HG02840 (cell line): ENCODE data around the gene TWSG1.
A peak's percentile ranks its signal among the peaks of the same experiment; 100 is the strongest.

Source experiments
- ATAC-seq: cut with Tn5 transposase; IDR thresholded peaks from one replicate; pipeline ENCODE4 v1.9.1; 2021; ENCODE audit warnings: mild to moderate bottlenecking, moderate library complexity, moderate number of reproducible peaks; ENCODE audit not compliant: unreplicated experiment, low FRiP score

The TWSG1 gene

DNA sequence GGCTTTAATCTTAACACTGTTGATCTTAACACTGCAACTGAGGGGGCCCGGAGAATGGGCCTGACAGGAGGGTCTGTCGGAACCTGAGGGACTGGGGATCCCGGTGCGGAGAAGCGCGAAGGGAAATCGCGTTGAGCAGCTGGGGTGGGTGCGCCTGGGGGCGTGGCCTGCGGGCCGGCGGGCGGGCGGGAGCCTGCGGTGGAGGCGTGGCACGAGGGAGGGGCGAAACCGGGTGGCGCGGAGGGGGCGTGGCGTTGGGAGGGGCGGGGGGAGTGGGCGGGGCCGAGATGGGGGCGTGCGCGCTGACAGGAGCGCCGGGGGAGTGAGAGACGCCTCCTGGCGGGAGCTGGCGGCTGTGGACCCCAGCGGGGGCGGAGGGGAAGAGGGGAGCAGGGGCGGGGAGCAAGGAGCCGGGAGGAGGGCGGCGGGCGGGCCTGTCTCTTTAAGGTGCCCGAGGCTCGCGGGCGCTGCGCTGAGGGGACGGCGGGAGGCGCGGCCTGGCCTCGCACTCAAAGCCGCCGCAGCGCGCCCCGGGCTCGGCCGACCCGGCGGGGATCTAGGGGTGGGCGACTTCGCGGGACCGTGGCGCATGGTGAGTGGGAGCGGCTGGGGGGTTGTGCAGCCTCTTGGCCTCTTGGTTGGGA is at the start of gene TWSG1:
TWSG1 (plus strand) TSS at position 445 of the 644 bp plus-strand sequence. CDS start 2,457 bp downstream, outside the sequence.
- ATAC-seq = peak; percentile 79

DNA sequence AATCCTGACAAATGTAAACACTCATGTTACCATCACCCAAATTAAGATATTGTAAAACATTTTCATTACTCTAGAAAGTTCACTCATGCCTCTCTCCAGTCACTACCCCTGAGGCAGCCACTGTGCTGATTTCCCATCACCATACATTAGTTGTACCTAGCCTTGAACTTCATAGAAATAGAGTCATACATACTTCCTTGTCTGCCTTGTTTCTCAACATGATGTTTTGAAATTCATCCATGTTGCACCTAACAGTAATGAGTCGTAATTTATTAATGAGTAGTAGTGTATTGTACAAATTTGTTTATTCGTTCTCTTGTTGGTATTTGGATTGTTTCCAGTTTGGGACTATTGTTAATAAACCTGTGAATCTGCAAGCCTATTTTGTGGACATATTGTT is 49.0 kb upstream of the TWSG1 start:
- no peak for ATAC-seq

DNA sequence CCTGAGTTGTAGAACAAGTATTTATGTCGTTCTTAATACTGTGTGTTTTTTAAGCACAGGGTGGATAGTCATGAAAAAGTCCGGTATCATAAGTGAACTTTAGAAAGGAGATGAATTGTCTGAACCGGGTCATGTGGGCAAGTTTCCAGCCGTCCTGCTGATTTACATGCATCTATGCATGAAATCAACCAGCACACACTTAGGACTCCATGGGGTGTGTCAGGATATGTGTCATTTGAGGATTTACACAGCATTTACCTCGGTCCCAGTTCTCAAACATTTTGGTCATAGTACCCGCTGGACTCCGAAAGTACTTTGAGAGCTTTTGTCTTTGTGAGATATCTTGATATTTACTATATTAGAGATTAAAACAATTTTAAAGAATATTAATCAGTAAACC is 47.5 kb upstream of the TWSG1 start:
- no peak for ATAC-seq

DNA sequence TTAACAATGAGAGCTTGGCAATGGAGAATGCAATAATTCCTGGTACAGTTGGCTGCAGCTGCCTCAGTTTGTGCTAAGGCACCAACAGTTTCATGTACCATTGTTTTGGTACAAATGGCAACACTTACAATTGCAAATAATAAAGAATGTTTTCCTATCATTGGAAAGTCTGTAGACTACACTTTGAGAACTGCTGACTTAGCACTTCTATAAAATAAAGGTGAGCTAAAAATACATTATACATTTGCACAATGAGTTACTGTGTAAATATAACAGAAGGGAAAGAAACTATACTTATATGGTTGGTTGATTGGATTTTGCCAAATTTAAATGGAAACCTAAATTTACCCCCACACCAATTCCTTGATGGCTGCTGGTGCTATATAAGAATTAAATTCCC is 44.9 kb upstream of the TWSG1 start:
- ATAC-seq = no peak

DNA sequence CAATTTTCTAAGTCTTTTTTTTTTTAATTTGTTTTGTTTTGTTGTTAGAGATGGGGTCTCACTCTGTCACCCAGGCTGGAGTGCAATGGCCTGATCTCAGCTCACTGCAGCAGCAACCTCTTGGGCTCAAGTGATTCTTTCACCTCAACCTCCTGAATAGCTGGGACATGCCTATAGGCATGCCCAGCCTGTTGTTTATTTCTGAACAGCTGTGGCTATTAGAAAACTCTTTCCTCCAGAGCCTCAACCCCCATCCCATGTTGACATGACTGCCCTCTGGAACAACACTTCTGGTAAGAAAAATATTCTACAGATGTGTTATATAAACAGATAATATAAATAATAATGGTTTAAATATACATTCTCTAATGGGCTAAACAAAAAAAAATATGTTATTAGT is 44.4 kb upstream of the TWSG1 start:
- ATAC-seq = no peak

DNA sequence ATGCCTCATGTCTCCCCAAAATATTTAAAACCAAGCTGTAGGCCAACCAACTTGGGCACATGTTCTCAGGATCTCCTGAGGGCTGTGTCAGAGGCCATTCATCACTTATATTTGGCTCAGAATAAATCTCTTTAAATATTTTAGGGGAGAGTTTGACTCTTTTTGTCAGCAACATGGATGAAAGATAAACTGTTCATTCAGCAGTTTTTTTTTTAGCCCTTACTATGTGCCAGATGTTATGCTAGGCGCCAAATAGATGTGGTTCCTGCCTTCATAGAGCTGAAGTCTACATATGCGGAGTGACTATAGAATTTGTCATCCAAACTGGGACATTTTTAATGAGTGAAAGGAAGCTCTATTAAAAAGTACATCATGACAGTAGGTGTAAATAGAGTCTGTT is 42.5 kb upstream of the TWSG1 start:
- ATAC-seq = no peak

DNA sequence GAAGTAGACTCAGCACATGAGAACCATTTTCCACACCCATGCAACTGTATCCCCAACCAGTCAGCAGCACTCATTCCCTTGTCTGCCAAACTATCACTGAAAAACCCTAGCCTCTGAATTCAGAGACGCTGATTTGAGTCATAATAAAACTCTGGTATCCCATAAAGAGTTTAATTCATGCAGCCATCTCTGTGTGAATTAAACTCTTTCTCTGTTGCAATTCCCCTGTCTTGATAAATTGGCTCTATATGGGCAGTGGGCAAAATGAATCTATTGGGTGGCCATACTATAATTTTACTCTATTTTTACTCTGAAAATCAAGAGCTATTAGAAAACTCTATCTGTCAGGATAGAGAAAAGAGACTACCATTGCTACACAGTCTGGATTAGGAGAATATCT is 40.6 kb upstream of the TWSG1 start:
- ATAC-seq = no peak

DNA sequence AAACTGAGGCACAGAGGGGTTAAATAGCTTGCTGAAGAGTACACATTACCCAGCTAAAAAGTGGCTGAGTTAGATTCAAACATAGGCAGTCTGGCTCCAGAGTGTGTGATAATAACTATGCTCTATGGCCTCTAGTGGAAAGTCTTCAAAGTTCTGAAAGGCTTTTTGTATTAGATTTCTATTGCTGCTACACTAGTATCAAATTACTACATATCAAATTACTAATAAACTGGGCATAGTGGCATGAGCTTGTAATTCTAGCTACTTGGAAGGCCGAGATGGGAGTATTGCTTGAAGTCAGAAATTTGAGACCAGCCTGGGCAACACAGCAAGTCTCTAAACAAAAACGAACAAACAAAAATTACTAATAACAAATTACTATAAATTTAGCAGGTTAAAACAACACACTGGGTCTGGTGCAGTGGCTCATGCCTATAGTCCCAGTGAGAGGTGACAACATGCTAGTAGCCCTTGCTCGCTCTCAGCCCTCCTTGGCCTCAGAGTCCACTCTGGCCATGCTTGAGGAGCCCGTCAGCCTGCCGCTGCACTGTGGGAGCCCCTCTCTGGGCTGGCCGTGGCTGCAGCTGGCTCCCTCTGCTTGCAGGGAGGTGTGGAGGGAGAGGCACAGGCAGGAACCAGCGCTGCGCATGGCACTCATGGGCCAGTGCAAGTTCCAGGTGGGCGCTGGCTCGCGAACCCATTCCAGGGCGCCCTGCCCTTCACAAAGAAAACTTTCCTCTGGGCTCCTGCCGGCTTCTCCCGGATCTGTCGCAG is 38.2 kb upstream of the TWSG1 start:
- ATAC-seq = no peak

DNA sequence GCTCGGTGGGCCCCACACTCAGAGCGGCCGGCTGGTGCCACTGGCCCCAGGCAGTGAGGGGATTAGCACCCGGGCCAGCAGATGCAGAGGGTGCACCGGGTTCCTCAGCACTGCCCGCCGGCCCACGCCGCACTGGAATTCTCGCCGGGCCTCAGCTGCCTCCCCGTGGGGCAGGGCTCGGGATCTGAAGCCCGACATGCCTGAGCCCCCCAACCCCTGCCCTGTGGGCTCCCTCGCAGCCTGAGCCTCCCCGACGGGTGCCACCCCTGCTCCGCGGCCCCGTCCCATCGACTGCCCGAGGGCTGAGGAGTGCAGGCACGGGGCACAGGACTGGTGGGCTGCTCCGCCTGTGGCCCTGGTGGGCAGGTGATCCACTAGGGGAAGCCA is 37.6 kb upstream of the TWSG1 start:
- ATAC-seq = no peak

DNA sequence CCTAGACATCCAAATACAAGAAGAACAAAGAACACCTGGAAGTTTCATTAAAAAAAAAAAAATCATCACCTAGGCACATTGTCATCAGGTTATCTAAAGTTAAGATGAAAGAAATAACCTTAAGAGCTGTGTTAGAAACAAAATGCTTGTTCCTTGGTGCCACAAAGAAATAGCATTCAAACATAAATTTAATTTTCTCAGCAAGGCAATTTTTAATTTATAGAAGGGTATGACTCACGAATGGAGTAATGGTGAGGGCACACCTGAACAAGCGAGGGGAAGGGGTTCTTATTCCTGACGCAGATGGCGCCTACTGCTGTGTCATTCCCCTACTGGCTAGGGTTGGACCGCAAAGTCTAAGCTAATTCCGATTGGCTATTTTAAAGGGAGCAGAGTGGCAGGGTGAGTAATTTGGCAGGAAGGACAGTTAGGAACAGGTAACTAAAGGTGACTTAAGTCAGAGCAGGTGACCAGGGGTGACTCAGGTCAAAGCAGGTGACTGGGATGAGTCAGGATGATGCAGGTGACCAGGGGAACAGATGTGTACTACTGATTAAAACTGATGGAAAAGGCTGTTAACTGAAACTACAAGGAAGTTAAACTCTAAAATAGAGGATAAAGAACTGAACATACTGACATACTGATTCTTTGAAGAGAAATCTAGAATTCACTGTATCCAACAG is 30.0 kb upstream of the TWSG1 start:
- no peak for ATAC-seq

DNA sequence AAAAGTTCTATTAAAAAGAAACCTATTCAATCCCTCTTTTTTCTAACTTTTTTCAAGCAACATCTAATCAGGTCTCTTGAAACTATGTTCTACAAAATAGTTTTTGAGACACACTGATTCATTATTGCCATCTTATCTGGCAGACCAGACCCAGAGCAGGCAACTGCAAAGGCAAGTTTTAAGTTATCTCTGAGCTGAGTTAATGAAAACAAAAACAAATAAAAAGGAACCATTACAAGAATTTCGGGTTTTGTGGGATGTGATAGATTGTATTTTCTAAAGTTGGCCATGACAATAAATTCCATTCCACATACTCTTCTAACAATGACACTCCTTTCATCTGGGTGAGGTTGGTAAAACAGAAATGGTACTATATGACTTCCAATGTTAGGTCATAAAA is 15.2 kb upstream of the TWSG1 start:
- no peak for ATAC-seq

DNA sequence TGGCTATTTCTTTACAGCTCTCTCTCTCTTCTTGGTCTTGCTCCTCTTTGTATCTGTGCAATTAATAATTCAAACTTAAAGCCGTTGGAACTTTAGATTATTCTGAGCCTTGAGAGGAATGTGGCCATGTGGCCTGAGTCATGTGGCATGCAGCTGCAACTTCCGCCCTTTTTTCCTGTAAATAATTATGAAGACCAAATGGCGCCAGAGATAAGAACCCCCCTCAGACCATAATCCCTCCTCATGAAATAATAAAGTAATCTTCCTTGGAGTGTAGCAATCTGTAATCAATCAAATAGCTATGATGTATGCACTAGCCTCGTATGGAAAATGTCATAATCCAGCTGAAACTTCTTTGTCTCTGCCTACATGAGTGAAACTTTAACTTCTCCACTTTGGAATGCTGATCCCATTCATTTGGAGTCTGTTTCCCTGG is 13.5 kb upstream of the TWSG1 start:
- ATAC-seq = no peak

DNA sequence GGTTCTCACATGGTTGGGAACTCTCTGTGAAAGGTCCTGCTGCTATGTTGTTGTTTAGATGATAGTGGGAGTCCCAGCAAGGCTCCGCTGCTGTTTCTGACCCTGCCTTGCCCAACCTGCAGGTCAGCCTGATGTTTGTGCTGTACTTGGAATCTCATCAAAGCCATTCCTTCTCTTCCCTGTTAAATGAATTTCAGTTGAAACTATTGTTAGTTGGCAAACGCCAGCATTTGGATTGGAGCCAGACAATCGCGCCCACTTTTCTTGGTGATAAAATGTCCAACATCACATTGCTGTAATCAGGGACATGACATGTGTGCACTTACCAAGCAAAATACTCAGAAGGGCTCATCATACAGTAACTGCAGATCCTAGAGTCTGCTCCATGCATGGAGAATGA is 12.8 kb upstream of the TWSG1 start:
- no peak for ATAC-seq

DNA sequence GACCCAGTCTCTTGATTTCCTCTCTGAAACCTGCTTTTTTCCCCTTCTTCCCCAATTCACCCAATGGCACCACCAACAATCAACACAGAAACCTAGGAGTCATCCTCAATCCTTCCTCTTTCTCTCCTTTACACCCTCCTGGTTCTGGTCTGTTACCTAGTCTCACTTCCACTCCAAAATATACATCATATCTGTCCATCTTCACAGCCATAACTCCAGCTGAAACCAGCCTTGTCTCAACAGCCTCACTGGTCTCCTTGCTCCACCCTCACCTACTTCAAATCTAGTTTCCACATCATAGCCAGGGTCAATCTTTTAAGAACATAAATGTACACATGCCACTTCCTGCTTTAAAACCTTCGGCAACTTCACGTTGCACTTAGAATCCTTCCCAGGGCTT is 11.8 kb upstream of the TWSG1 start:
- no peak for ATAC-seq

DNA sequence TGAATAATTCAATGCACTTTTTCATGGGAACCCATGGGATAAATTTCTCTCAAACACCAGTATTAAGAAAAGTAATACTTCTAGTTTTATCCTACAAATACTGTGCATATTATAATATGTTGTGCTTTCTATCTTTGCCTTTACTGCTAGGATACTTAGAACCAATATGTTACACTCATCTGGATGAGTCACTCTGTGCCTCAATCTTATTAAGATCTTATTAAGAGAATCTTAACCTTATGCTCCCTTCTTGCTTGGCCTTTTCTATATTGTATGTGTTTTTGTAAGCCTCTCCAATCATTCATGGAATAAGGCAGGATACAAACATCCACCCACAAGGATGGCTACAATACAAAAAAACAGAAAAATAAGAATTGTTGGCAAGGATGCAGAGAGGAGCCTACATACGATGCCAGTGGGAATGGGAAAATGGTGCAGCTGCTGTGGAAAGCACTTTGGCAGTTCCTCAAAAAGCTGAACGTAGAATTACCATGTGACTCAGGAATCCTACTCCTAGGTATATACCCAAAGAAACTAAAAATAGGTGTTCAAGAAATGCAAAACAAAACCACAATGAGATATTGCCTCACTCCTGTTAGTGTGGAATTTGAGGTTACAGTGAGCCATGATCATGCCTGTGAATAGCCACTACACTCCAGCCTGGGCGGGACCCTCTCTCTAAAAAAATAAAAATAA is 10.7 kb upstream of the TWSG1 start:
- ATAC-seq = no peak

DNA sequence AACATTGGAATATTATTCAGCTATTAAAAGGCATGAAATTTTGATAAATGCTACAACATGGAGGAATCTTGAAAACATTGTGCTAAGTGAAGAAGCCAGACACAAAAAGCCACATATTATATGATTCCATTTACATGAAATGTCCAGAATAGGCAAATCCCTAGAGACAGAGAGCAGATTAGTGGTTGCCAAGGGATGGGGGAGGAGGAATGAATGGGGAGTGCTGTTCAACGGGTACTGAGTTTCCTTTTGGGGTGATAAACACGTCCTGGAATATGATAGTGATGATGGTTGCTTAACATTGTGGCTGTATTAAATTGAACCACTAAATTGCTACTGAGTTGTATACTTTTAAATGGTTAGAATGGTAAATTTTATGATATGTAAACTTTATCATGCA is 8.9 kb upstream of the TWSG1 start:
- no peak for ATAC-seq

DNA sequence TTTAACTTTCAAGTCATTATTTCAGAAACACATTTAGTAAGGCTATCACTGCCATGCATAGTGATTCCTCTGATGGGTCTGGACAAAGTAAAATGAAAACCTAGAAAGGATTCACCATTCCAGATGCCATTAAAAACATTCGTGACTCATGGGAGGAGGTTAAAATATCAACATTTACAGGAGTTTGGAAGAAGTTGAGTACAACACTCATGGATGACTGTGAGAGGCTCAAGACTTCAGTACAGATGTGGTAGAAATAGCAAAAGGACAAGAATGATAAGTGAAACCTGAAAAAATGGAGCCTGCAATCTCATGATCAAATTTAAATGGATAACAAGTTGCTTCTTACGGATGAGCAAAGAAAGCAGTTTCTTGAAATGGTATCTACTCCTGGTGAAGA is 5.8 kb upstream of the TWSG1 start:
- ATAC-seq = no peak

DNA sequence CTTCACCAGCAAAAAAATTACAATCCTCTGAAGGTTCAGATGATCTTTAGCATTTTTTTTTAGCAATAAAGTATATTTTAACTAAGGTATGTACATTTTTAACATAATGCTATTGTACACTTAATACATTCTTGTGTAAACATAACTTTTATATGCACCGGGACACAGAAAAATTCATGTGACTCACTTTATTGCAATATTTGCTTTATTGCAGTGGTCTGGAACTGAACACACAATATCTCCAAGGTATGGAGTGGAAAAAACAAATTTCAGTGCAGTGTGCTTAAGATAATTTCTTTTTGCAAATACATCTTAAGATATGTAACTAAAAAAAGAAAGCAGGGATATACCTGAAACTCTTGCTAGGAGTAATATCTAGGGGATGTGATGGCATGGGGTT is 5.1 kb upstream of the TWSG1 start:
- ATAC-seq = no peak

DNA sequence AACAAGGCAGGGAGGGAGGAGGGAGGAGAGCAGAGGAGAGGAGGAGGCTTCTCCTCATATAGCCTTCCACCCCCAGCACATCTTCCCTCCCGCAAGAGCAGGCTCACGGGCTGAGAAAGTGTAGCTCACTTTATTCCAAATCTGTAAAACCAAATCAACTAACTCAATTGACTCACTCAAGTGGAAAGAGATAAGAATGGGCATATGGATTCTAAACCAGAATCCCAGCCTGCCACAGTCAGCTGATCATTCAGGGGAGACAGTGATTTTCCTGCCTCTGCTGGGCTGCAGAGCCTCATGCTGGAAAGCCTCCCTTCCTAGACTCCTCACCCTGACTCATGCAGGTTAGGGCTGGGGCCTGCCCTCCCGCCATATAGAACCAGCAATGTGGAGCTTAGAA is 4.2 kb upstream of the TWSG1 start:
- no peak for ATAC-seq

DNA sequence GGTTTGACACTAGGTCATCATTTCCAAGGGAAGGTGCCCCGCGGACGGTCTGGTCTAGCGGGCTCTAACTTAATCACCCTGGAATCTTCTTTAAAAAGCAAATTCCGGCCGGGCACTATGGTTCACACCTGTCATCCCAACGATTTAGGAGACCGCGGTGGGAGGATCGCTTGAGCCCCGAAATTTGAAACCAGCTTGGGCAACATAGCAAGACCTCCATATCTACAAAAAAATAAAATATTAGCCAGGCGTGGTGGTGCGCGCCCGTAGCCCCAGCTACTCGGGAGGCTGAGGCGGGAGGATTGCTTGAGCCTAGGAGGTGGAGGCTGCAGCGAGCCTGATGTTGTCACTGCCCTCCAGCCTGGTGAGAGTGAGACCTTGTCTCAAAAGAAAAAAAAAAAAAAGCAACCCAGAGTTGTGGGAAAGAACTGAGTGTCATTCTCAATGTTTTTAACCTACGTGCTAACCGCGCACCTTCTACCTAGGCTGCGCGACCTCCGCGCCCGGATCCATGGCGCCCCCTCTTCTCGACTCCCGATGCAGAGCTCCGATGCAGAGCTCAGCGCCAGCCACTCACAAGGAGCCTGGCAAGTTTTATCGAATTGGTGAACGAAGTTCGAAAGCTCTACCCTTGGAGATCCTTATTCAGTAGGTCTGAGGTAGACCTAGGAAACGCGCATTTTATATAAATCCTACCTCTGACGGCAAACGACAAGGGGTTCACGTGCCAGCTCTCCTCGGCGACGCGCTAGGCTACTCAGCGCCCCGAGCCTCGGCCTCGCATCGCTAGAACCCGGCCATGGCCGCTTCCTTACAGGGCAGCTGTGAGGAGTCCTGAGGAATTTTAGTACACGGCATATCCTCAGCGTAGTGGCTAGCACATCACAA is 888 bp upstream of the TWSG1 start:
- ATAC-seq = peak; percentile 36
